ENCODE results near the gene PROCA1. TPM values are rescaled to one million over a fixed set of nuclear protein-coding genes. Genes with fewer than 3 reads are reported as not detected.

PROCA1 gene
- total and polyA plus RNA-seq, 2 of the 13 experiments (the other 11 are each of a cell fraction or from before 2014, with no cell fraction given): 0.73 to 1.5 TPM

DNA sequence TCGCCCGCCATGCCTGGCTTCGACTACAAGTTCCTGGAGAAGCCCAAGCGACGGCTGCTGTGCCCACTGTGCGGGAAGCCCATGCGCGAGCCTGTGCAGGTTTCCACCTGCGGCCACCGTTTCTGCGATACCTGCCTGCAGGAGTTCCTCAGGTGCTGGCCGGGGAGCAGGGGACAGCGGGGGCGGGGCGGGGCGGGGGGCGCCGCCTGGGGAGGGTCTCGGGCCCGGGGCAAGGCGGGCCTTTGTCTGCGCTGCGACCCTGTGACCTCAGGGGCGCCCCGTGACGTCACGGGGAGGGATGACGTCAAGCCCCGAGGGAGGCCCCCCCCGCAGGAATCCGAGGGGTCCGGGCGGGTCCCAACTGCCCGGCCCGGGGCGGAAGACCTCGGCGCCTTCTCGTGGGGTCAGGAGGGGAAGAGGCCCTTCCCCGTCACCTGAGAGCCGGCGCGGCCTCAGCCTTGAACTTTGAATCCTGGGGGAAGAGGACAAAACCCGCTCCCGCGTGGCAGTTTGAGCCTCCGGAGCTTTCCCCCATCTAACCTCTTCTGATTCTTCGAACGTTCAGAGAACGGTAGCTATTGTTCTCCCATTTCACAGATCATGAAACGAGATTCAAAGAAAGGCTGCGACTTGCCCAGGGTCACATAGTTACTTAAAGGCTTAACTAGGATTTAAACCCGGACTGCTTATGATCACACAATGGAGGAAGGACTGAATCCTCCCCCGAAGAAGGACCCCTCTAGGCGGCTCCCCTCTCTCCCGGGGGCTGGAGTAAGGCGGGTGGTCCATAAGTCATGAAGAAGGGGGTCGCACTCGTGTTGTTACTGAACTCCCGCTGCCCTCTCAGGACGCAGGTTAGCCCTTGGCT lies 32.6 kb upstream of the PROCA1 start (continued):
- TF ChIP-seq, protein P1, sequence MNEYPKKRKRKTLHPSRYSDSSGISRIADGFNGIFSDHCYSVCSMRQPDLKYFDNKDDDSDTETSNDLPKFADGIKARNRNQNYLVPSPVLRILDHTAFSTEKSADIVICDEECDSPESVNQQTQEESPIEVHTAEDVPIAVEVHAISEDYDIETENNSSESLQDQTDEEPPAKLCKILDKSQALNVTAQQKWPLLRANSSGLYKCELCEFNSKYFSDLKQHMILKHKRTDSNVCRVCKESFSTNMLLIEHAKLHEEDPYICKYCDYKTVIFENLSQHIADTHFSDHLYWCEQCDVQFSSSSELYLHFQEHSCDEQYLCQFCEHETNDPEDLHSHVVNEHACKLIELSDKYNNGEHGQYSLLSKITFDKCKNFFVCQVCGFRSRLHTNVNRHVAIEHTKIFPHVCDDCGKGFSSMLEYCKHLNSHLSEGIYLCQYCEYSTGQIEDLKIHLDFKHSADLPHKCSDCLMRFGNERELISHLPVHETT (CRISPR knock-in tag; conservative IDR thresholded peaks at IDR 0.05): no peak
- TF ChIP-seq ZSCAN31 (CRISPR knock-in tag; IDR thresholded peaks at IDR 0.05; ENCODE audit: low read depth): no peak
- TF ChIP-seq MAFF (IDR thresholded peaks at IDR 0.05; ENCODE audit: low read depth, low read length): no peak
- peak; percentile 48; the same call in 1 of the 2 replicates for TF ChIP-seq ZNF891 (CRISPR knock-in tag; IDR thresholded peaks at IDR 0.05)
- no peak for TF ChIP-seq ZMYM3 (CRISPR knock-in tag; IDR thresholded peaks at IDR 0.05)
- TF ChIP-seq MED13 (CRISPR knock-in tag; IDR thresholded peaks at IDR 0.05): no peak
- TF ChIP-seq, protein P2, sequence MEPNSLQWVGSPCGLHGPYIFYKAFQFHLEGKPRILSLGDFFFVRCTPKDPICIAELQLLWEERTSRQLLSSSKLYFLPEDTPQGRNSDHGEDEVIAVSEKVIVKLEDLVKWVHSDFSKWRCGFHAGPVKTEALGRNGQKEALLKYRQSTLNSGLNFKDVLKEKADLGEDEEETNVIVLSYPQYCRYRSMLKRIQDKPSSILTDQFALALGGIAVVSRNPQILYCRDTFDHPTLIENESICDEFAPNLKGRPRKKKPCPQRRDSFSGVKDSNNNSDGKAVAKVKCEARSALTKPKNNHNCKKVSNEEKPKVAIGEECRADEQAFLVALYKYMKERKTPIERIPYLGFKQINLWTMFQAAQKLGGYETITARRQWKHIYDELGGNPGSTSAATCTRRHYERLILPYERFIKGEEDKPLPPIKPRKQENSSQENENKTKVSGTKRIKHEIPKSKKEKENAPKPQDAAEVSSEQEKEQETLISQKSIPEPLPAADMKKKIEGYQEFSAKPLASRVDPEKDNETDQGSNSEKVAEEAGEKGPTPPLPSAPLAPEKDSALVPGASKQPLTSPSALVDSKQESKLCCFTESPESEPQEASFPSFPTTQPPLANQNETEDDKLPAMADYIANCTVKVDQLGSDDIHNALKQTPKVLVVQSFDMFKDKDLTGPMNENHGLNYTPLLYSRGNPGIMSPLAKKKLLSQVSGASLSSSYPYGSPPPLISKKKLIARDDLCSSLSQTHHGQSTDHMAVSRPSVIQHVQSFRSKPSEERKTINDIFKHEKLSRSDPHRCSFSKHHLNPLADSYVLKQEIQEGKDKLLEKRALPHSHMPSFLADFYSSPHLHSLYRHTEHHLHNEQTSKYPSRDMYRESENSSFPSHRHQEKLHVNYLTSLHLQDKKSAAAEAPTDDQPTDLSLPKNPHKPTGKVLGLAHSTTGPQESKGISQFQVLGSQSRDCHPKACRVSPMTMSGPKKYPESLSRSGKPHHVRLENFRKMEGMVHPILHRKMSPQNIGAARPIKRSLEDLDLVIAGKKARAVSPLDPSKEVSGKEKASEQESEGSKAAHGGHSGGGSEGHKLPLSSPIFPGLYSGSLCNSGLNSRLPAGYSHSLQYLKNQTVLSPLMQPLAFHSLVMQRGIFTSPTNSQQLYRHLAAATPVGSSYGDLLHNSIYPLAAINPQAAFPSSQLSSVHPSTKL (CRISPR knock-in tag; IDR thresholded peaks at IDR 0.05): peak; percentile 61
- TF ChIP-seq ZBTB1 (CRISPR knock-in tag; IDR thresholded peaks at IDR 0.05; ENCODE audit: borderline replicate concordance): no peak
- TF ChIP-seq AKAP8 (CRISPR knock-in tag; IDR thresholded peaks at IDR 0.05): peak; percentile 66; the same call in 1 of the 2 replicates
- TF ChIP-seq, protein P3, sequence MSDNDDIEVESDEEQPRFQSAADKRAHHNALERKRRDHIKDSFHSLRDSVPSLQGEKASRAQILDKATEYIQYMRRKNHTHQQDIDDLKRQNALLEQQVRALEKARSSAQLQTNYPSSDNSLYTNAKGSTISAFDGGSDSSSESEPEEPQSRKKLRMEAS (IDR thresholded peaks at IDR 0.05): peak; percentile 27
- peak; percentile 61 for TF ChIP-seq RXRB (CRISPR knock-in tag; IDR thresholded peaks at IDR 0.05; ENCODE audit: borderline replicate concordance)
- TF ChIP-seq MAF1 (CRISPR knock-in tag; IDR thresholded peaks at IDR 0.05; ENCODE audit: borderline replicate concordance): no peak
- TF ChIP-seq NR2C2 (CRISPR knock-in tag; IDR thresholded peaks at IDR 0.05; ENCODE audit: borderline replicate concordance): peak; percentile 77
- no peak for TF ChIP-seq EHMT2 (IDR thresholded peaks at IDR 0.05; ENCODE audit: borderline replicate concordance, low read depth, low read length)
- TF ChIP-seq JARID2 (CRISPR knock-in tag; IDR thresholded peaks at IDR 0.05; ENCODE audit: insufficient replicate concordance): no peak
- TF ChIP-seq, protein P4, sequence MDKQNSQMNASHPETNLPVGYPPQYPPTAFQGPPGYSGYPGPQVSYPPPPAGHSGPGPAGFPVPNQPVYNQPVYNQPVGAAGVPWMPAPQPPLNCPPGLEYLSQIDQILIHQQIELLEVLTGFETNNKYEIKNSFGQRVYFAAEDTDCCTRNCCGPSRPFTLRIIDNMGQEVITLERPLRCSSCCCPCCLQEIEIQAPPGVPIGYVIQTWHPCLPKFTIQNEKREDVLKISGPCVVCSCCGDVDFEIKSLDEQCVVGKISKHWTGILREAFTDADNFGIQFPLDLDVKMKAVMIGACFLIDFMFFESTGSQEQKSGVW (CRISPR knock-in tag; IDR thresholded peaks at IDR 0.05; ENCODE audit: borderline replicate concordance): no peak
- TF ChIP-seq ISL2 (CRISPR knock-in tag; IDR thresholded peaks at IDR 0.05): peak; percentile 27; the same call in 1 of the 2 replicates
- TF ChIP-seq, protein P5, sequence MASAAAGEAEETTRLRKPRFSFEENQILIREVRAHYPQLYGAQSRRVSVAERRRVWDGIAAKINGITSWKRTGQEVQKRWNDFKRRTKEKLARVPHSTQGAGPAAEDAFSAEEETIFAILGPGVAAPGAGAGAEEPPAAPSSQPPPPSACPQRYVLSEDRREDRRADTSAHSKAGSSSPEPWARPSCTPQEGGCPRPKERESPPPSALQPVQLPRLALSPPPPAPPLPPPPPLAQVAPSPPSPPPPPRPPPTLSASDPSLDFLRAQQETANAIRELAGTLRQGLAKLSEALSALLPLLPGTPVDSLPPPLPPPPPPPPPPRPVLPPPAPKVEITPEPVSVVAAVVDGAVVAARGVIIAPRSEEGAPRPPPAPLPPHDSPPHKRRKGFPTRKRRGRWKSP (CRISPR knock-in tag; IDR thresholded peaks at IDR 0.05): 0 out of 2 replicates have a peak, but pooled peaks have one; percentile 8
- no peak for TF ChIP-seq ARHGAP35 (CRISPR knock-in tag; IDR thresholded peaks at IDR 0.05; ENCODE audit: borderline replicate concordance)
- no peak for TF ChIP-seq ZEB1 (IDR thresholded peaks at IDR 0.05; ENCODE audit: insufficient replicate concordance, low read depth)
- peak in 1 of 2 experiments; percentile 42; a peak in 2 of 4 replicates for TF ChIP-seq EP300 (IDR thresholded peaks at IDR 0.05; ENCODE audit: low read depth in 2 of 2, low read length in 2 of 2)
- no peak for TF ChIP-seq EP300 (CRISPR knock-in tag; IDR thresholded peaks at IDR 0.05; ENCODE audit: borderline replicate concordance)

Measured in HepG2 (cell line).